ENCODE results near the gene NFKB2.
A peak's percentile ranks its signal among the peaks of the same experiment; 100 is the strongest.

The NFKB2 gene

DNA sequence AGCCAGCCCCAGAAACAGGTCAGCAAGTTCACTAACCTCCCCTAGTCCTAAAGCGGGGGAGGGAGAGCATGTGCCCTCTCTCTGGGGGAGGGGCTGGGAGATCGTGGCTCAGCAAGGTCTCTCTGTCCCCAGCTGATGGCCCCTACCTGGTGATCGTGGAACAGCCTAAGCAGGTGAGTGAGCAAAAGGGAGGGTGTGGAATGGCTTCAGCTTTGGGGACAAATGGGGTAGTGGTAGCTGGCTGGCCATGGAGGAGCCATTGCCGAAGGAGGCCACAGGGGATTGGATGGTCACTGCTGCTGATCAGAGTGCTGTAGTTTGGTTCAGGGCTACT, 779 bp downstream of the NFKB2 start:
- DNase-seq, result no peak

DNA sequence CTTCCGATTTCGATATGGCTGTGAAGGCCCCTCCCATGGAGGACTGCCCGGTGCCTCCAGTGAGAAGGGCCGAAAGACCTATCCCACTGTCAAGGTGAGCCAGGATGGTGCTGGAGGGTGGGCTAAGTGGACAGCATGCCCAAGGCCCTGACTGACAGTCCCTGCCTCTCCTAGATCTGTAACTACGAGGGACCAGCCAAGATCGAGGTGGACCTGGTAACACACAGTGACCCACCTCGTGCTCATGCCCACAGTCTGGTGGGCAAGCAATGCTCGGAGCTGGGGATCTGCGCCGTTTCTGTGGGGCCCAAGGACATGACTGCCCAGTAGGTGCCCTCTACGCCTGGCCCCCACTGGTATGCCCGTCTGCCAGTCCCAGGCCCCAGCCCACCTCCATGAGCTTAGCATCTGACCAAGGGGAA, 1.2 kb downstream of the NFKB2 start:
- DNase-seq, result no peak

DNA sequence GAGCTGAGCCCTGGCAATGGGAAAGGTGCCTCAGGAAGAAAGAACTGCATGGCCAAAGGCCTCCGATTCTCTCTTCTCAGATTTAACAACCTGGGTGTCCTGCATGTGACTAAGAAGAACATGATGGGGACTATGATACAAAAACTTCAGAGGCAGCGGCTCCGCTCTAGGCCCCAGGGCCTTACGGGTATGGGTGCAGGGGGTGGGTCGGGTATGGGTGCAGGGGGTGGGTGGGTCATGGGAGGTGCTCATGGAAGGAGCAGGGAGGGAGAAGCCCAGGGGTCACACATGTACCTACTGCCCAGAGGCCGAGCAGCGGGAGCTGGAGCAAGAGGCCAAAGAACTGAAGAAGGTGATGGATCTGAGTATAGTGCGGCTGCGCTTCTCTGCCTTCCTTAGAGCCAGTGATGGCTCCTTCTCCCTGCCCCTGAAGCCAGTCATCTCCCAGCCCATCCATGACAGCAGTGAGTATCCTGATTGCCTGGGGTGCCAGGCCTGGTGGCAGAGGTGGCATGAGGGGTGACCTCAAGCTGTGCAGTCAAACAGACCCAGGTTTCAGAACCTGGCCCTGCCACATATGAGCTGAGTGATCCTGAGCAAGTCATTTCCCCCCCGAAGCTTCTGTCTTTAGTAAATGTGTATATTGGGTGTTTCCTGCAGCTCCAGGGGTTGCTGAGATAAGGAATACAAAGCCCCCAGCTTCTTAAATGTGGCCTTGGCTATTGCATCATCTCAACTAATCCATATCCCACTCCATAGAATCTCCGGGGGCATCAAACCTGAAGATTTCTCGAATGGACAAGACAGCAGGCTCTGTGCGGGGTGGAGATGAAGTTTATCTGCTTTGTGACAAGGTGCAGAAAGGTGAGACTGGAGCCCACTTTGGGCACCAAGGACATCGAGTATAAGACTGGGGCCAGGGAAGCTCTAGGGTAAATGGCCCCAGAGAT, 2.0 kb downstream of the NFKB2 start:
- no peak for DNase-seq

DNA sequence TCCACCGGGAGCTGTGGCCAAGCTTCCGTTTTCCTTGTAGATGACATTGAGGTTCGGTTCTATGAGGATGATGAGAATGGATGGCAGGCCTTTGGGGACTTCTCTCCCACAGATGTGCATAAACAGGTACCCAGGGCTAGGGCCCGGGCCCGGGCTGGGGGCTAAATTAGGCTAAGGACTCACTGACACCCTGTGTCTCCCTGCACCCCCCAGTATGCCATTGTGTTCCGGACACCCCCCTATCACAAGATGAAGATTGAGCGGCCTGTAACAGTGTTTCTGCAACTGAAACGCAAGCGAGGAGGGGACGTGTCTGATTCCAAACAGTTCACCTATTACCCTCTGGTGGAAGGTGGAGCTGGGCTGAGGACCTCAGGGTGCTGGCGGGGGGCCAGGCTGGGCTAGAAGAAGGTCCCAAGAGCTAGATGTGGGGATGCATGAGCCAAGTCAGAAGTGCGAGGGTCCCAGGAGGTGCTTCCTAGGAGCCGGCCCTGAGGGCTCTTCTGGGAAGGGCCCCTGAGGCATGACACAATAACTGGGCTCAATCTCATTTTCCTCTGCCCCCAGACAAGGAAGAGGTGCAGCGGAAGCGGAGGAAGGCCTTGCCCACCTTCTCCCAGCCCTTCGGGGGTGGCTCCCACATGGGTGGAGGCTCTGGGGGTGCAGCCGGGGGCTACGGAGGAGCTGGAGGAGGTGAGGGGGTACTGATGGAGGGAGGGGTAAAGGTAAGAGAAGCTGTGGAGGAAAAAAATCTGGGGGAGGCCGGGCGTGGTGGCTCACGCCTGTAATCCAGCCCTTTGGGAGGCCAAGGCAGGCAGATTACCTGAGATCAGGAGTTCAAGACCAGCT, 2.9 kb downstream of the NFKB2 start:
- DNase-seq, result no peak

DNA sequence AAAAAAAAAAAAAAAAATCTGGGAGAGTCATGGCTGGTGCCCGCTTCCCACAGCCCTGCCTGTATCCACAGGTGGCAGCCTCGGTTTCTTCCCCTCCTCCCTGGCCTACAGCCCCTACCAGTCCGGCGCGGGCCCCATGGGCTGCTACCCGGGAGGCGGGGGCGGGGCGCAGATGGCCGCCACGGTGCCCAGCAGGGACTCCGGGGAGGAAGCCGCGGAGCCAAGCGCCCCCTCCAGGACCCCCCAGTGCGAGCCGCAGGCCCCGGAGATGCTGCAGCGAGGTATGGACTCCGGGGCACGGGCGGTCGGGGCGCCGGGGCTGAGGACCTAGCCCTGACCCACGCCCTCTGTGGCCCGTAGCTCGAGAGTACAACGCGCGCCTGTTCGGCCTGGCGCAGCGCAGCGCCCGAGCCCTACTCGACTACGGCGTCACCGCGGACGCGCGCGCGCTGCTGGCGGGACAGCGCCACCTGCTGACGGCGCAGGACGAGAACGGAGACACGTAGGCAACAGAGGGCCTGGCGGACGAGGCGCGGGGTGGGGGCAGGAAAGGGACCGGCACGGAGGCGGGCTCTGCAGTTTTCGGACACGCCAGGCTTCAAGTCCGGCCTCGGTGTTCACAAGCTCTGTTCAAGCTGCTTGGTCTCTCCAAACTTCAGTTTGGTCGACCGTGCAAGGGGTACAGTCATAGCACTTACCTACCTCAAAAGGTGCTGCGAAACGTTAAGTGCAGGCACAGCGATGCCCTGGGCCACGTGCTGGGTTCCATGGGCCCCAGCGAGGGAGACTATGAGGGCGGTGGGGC, 3.9 kb downstream of the NFKB2 start:
- DNase-seq, result peak; percentile 52 to 69

DNA sequence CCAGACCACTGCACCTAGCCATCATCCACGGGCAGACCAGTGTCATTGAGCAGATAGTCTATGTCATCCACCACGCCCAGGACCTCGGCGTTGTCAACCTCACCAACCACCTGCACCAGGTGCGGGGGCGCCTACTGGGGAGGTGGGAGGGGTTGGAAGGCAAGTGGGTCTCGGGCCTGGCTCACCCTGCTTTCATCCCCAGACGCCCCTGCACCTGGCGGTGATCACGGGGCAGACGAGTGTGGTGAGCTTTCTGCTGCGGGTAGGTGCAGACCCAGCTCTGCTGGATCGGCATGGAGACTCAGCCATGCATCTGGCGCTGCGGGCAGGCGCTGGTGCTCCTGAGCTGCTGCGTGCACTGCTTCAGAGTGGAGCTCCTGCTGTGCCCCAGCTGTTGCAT, 4.6 kb downstream of the NFKB2 start:
- no peak for DNase-seq

DNA sequence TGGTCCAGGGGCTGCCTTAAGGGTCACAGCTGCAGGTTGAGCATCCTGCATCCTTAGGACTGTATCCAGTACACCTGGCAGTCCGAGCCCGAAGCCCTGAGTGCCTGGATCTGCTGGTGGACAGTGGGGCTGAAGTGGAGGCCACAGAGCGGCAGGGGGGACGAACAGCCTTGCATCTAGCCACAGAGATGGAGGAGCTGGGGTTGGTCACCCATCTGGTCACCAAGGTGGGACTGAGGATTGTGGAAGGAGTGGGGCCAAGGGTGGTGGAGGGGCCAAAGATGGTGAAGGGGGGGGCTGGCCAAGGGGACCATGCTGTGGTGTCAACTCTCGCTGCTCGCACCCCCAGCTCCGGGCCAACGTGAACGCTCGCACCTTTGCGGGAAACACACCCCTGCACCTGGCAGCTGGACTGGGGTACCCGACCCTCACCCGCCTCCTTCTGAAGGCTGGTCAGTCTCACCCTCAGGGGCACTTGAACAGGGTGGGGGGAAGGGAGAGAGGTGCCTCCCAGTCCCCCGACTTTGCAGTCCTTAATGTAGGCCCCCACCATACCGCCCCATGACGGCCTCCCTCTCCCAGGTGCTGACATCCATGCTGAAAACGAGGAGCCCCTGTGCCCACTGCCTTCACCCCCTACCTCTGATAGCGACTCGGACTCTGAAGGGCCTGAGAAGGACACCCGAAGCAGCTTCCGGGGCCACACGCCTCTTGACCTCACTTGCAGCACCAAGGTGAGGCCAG, 5.3 kb downstream of the NFKB2 start:
- no peak for DNase-seq

DNA sequence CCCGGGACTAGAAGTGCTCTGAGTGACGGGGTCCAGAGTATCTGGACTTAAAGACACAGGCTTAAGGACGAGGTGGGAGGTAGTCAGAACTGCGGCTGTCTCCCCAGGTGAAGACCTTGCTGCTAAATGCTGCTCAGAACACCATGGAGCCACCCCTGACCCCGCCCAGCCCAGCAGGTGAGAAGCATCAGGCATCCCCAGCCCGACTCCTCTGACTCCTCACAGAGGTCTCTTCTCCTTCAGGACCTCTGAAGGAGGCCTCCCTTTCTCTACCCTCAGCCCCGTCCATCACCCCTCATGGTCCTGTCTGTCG, 5.8 kb downstream of the NFKB2 start:
- DNase-seq, result no peak

DNA sequence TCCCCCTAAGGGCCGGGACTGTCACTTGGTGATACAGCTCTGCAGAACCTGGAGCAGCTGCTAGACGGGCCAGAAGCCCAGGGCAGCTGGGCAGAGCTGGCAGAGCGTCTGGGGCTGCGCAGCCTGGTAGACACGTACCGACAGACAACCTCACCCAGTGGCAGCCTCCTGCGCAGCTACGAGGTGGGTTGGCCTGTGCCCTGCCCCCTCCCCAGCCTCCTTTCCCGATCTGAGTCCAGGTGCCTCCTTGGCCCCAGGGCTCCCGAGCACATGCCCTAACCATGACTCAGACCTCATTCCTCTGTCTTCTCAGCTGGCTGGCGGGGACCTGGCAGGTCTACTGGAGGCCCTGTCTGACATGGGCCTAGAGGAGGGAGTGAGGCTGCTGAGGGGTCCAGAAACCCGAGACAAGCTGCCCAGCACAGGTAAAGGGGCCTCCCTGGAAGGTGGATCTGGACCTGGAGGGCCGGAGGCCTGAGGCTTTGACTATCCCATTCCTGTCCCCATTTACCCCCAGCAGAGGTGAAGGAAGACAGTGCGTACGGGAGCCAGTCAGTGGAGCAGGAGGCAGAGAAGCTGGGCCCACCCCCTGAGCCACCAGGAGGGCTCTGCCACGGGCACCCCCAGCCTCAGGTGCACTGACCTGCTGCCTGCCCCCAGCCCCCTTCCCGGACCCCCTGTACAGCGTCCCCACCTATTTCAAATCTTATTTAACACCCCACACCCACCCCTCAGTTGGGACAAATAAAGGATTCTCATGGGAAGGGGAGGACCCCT, 6.4 kb downstream of the NFKB2 start:
- DNase-seq, result peak; percentile 10 to 58

DNA sequence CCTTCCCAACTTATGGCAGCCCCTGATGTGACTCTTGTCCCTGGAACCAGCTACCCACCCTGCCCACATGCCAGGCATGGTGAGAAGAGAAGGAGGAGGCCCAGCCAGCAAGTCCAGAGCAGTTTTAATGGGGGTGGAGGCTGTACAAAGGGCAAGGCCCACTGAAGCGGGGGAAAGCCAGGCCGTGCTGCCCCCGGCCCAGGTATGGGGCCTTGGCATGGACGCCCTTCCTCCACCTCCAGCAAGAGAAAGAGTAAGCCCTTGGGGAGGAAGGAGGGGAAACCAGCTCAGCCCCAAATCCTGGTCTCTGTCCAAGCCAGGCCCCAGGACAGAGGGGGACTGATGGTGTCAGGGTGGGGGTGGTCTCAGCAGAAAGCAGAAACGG, 7.0 kb downstream of the NFKB2 start:
- no peak for DNase-seq

DNA sequence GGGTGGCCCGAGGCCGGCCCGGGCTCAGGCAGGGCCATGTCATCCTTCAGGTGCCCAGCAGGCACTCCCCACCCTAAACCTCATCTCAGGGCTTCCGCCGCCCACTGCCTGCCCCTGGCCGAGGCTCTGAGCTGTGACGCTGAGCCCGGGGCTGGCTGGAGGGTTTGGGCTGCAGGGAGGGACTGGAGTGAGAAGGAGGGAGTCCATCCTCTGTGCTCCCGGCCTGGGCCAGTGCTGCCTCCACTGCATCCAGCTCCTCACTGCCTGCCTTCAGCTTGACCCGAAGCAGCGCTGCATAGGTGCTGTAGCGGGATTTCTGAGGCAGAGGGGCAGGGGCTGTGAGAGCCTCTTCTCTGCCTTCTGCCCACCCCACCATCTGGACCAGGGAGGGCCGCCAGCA, 7.6 kb downstream of the NFKB2 start:
- DNase-seq, result no peak

DNA sequence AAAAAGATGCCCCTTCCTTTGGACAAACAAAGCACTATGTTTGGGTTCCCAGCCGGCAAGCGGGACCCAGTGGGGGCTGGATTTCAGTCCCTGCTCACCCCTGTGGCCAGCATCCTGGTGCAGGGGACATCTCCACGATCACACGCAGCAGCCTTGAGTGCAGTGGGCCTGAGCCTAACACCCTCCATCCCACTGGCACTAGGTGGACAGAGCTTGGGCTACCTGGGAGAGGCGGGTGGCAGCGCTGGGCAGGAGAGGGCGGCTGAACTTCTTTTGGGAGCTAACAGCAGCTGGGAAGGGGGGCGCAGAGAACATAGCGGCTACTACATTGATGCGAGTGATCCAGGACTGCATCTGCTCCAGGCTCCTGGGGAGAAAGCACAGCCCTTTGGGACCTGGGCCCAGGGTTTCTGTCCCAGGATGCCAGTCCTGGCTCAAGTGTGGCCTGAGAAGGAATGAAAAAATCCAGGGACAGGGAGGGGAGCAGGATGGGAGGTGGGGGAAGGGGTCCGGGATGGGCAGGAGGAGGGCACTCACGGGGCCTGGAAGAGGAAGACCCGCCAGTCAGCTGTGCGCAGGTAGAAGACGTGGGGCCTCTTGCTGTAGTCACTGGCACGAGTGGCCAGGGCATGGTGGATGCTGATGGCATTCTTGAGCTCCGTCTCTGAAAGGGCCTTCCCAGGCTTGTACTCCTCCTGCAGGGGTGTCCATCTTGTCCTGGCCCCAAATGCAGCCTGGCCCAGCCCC, 9.0 kb downstream of the NFKB2 start:
- DNase-seq, result no peak

DNA sequence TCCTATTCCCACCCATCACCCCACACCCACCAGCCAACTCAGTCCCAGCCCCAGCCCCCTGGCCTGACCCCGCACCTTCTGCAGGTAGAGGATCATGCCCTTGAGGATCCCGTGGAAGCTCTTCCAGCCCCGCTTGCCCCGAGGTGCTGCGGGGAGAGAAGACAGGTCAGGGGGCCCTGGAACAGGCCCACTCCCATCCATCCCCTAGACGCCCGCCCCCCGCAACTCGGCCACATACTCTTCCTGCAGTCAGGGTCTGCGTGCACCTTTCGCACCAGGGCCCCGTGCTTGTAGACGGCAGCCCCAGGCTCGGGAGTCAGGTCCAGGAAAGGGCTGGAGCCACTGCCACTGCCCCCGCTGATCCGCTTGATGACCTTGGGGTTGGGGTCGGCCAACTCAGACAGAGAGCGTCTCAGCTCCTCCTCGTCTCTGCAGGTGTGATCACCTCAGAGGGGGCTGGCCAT, 9.6 kb downstream of the NFKB2 start:
- no peak for DNase-seq

DNA sequence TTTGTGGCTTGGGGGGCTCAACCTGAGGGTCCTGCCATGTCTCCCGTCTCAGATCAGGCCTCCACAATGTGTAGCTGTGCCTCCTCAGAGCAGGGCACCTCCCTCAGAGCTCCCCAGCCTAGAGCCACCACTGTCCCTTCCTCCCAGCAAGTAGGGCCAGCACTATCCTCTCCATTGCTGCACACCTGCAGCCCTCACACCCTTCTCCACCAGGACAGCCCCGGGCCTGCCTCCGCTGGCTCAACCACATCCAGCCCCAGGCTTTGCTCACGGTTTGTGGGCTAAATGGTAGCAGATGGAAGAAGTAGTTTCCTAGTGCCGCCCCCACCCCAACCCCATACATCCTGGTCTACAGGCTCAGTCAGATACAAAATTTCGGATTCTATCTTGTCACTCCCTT, 10.1 kb downstream of the NFKB2 start:
- DNase-seq, result no peak

DNA sequence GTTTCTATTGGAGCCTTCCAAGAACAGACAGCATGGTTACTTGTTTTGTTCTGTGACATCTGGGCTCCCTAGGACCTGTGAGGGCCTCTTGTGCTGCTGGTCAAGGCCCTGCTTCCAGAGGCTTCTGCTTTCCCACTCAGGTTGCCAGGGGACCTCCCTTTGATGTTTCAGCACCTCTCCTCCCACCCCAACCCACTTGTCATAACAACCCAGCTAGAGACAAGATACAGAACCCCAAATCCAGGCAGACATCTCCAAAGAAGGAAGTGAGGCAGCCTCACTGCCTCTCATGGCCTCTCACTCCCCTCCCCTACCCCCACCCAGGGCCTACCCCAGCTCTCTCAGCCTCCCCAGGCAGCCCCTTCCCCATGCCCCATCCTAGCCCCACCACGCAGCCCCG, 11.3 kb downstream of the NFKB2 start:
- no peak for DNase-seq

DNA sequence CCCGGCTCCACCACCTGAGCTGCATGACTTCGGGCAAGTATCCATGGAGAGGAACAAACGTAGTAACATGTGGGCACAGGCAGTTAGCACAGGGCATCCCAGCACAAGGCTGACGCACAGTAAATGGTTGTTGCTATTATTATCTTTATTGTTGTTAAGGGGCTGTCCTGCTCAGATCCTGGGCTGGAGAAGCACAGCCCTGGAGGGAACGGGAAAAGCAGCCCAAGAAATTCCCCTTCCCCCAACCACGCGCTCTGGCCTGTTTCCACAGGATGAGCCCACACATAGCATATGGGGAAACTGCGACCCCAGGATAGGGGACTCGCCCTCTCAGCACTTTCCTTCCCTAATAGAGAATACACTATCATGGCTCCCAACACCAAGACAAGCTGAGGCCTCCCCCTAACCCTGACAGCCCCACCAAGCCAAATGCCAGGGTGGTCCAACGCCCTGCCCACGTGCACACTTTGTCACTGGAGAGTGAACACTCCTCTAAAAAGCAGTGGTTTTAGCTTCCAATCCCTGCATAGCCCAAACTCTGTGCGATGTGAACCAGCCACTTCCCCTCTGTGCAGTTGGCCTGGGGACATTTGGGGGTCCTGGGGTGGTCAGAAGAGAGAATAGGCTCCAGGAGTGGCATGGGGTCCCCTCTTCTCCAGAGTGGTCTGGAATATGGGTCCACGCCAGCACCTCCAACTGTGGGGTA, 12.1 kb downstream of the NFKB2 start:
- DNase-seq, result no peak

DNA sequence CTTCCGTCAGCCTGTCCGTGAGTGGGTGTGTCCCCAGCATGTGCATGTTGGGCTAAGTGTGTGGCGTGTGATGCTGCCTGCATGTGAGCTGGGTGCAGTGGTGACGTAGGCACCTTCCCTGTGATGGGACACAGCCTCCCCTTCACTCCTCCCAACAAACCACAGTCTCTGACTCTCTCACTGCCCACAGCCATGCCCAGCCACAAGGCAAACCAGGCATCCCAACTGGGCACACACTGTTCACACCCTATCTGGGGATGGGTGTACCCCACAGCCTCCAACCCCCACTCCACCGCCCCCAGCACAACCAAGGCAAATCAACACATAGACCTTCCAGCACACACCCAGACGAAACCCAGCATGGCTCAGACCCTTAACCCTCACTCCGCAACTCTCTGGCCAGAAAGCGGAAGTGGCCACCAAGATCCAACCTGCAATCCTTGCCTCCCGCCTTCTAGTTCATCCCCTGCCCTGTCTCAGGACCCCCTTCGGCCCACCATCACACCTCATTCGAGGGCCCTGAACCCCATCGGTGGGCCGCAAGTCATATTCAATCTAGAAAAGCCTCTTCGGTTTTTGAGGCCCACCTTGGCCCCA, 12.7 kb downstream of the NFKB2 start:
- DNase-seq, result no peak

DNA sequence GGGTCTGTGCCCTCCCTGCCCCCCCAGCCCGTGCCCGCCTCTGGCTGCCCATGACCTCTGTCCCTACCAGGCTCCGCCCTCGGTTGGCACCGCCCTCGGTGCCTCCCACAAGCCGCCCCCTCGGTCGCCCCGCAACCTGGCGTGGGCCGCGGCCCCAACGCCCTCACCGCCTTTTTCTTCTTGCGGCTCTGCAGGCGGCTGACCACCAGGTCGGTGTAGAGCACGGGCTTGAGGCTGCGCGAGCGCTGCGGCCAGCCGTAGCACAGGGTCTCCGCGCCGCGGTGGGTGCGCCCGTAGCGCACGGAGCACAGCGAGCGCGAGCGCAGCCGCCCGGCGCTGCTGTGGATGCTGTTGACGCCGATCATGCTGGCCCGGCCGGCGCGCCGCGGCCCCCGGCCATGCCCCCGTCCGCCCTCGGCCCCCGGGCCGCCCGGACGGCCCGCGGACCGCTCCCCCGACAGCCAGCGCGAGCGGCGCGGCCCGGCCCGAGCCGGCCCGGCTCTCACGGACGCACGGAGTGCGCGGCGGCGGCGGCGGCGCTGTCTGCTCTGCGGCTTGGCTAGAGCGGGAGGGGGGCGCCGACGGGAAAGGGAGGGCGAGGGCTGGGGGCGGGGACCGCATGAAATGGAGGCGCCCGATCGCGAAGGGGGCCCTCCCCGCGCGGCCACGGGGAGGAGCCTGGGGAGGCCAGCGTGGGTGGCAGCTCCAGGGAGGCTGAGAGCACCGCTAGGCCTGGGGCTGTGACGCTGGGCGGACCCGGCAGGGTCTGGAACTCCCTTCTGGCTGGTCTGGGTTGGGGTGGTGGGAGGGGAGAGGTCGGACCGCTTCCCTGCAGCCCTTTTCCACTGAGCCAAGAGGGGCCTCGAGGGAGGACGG, 13.5 kb downstream of the NFKB2 start:
- DNase-seq, result peak in 1 of 2 experiments; percentile 17

All from SW 1271 (cell line).